Ascending aorta (tissue), 2 donors: ENCODE measurements around the gene ARSK. TPM values are rescaled to one million over a fixed set of nuclear protein-coding genes. Genes with fewer than 3 reads are reported as not detected.
A peak's percentile ranks its signal among the peaks of the same experiment; 100 is the strongest.

Source experiments
- DNase-seq, 2 donors: peaks; one replicate each; pipeline ENCODE4 v3.0.0-alpha.2; 2019; ENCODE audit warnings: low spot score in 2 of 2
- H3K27ac ChIP-seq, 2 donors: fragments of 200-600 bp; sonication (generic); one replicate each; pipeline ENCODE4 v1.5.1; 2016 to 2017; ENCODE audit warnings: mild to moderate bottlenecking in 1 of 2
- H3K27me3 ChIP-seq: fragments of 200-600 bp; sonication (generic); one replicate; pipeline ENCODE4 v1.5.1; 2017
- H3K36me3 ChIP-seq, 2 donors: fragments of 200-600 bp; sonication (generic); one replicate each; pipeline ENCODE4 v1.5.1; 2016
- H3K4me1 ChIP-seq, 2 donors: fragments of 200-600 bp; sonication (generic); one replicate each; pipeline ENCODE4 v1.5.1; 2016 to 2017; ENCODE audit warnings: mild to moderate bottlenecking in 1 of 2
- H3K4me3 ChIP-seq, 2 donors: fragments of 200-600 bp; sonication (generic); one replicate each; pipeline ENCODE4 v1.5.1; 2016 to 2017; ENCODE audit warnings: mild to moderate bottlenecking in 1 of 2
- H3K9me3 ChIP-seq, 2 donors: fragments of 200-600 bp; sonication (generic); one replicate each; pipeline ENCODE4 v1.5.1; 2016
- intact Hi-C: fragments of 100-400 bp; cut with DNase I; formaldehyde crosslinking; loops from one replicate; pipeline ENCODE4 v1.15.1; 2023
- total RNA-seq: library from RNA; depleted of rRNA; stranded (reverse); fragments of >200 nt; gene quantifications from one replicate; pipeline ENCODE4 v1.1.0, GENCODE V29; 2016
- TF ChIP-seq, protein P1 (sequence below), 3 experiments: fragments of 200-600 bp in 2 of 3; fragments of 450-650 bp in 1 of 3; sonication (generic) in 2 of 3; IDR thresholded peaks; one replicate each; pipeline ENCODE4 v1.5.1; 2016 to 2019; ENCODE audit warnings: antibody characterized with exemption in 3 of 3, mild to moderate bottlenecking in 1 of 3, moderate library complexity in 1 of 3

The ARSK gene
- total RNA-seq, 1 donor from 2014 or later, result 3.6 TPM

DNA sequence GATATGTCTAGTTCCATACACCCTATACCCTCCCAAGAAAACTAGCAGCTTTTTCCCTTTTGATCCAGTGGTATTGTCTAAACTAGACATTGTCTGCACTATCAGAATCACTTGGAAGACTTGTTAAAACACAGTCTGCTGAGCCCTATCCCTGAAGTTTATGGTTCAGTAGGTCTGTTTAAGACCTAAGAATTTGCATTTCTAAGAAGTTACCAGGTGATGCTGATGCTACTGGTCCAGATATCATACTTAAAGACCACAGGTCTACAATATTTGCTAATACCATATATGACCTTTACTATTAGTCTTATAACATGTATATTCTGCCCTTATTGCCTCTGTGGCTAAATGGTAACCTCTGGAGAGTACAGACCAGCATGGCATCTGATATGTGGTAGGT lies 23.4 kb upstream of the ARSK start:
- Histone ChIP-seq H3K4me1 (no peaks in the 10 kb centered on the region), H3K27ac (no peak overlapping the region), H3K4me3 (no peak overlapping the region), H3K9me3 (no peaks in the 10 kb centered on the region), H3K36me3 (peaks cover 22 to 42% of the 10 kb centered on the region in 2 donors), H3K27me3 (no peaks in the 10 kb centered on the region)
- DNase-seq, result no peak
- intact Hi-C loops, result no loop called here
- TF ChIP-seq, protein P1, sequence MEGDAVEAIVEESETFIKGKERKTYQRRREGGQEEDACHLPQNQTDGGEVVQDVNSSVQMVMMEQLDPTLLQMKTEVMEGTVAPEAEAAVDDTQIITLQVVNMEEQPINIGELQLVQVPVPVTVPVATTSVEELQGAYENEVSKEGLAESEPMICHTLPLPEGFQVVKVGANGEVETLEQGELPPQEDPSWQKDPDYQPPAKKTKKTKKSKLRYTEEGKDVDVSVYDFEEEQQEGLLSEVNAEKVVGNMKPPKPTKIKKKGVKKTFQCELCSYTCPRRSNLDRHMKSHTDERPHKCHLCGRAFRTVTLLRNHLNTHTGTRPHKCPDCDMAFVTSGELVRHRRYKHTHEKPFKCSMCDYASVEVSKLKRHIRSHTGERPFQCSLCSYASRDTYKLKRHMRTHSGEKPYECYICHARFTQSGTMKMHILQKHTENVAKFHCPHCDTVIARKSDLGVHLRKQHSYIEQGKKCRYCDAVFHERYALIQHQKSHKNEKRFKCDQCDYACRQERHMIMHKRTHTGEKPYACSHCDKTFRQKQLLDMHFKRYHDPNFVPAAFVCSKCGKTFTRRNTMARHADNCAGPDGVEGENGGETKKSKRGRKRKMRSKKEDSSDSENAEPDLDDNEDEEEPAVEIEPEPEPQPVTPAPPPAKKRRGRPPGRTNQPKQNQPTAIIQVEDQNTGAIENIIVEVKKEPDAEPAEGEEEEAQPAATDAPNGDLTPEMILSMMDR (IDR thresholded peaks at IDR 0.05), result no peak

DNA sequence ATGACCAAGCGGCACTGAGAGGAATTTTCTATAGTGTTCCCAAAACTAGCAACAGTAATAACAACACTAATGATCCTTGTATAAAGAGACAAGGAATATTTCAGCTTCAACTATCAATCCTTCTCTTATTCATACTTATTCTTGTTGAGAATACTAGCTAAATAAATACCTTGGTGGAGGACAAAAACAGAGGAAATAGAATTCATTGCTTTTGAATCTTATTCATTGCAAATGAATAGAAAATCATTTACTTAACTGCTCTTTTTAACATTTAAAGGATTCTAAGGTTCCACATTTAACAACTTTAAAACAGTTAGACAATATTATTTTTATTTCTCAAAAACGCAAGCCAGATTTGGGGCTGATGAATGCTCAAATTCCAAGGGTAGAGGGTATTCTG lies 22.5 kb upstream of the ARSK start:
- Histone ChIP-seq H3K9me3 (no peaks in the 10 kb centered on the region), H3K4me1 (no peaks in the 10 kb centered on the region), H3K36me3 (peaks cover 22 to 41% of the 10 kb centered on the region in 2 donors), H3K27ac (no peak overlapping the region), H3K27me3 (no peaks in the 10 kb centered on the region), H3K4me3 (no peak overlapping the region)
- intact Hi-C loops, result no loop called here
- no peak for DNase-seq
- TF ChIP-seq, protein P1 (IDR thresholded peaks at IDR 0.05), result no peak

DNA sequence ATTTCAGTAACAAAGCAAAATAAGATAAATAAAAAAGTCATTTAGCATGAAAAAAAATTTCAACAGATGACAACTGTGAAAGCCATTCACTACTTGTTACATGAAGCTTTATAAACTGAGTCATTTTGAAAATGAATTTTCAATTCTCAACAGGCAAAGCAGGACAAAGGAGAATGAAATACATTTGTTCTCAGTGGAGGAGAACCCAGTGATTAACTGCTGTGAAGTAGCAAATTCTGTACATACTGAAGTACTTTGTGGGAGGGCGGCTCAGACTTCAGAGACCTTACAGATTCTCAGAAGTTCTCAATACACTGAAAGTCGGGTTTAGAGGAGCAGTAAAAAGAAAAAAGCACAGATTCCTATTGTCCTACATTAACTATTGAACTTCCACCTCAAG lies 21.8 kb upstream of the ARSK start:
- intact Hi-C loops, result no loop called here

DNA sequence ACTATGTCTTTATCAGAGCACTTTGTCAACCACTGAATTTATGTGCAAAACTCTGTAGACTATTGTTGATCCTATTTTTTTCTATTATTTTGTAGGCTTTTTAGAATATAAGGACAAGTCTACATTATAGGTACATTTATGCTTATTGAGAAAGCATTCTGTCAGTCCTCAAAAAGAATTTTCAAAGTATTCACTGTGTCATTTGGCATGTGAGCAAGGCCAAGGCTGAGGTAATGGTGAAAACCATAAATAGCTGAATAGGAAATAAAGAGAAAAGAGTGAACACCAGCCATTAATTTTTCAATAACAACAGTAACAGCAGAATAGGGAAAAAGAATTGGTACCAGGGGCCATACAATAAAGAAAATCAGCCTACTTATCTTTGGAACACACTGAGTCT lies 21.1 kb upstream of the ARSK start:
- TF ChIP-seq, protein P1 (IDR thresholded peaks at IDR 0.05), result no peak
- H3K36me3 ChIP-seq, result peaks cover 10 to 28% of the 10 kb centered on the region in 2 donors
- no peaks in the 10 kb centered on the region for H3K4me1 ChIP-seq
- DNase-seq, result no peak
- H3K9me3 ChIP-seq, result no peaks in the 10 kb centered on the region
- H3K27me3 ChIP-seq, result no peaks in the 10 kb centered on the region
- peak overlapping the region in 1 of 2 donors; percentile 54 for H3K27ac ChIP-seq
- intact Hi-C loops, result no loop called here
- no peak overlapping the region for H3K4me3 ChIP-seq

More for the DNA sequence above, 21.8 kb upstream of the ARSK start:
- TF ChIP-seq, protein P1 (IDR thresholded peaks at IDR 0.05), result no peak
- H3K36me3 ChIP-seq, result peaks cover 17 to 34% of the 10 kb centered on the region in 2 donors
- H3K9me3 ChIP-seq, result no peaks in the 10 kb centered on the region
- no peaks in the 10 kb centered on the region for H3K27me3 ChIP-seq
- H3K27ac ChIP-seq, result no peak overlapping the region
- no peaks in the 10 kb centered on the region for H3K4me1 ChIP-seq
- H3K4me3 ChIP-seq, result no peak overlapping the region
- DNase-seq, result no peak

DNA sequence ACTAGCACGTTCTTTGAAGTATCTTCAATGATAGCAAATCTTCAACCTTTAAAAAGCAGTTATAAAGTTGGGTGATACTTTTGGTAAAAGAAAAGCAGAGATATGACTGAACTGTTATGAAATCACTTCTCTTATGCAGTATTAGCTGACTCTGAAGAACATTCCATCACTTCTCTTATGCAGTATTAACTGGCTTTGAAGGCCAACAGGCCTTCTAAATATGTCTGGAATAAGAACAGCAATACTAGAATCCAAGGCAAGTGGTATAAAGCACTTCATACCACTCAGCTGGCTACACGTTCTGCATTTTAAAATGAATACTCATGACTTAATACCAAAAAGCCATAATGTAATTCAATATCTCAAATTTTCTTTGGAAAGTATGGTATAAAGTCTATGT lies 17.4 kb upstream of the ARSK start:
- intact Hi-C loops, result no loop called here
- Histone ChIP-seq H3K27me3 (no peaks in the 10 kb centered on the region), H3K9me3 (no peaks in the 10 kb centered on the region), H3K4me1 (no peaks in the 10 kb centered on the region), H3K27ac (no peak overlapping the region), H3K36me3 (peaks cover 33 to 53% of the 10 kb centered on the region in 2 donors), H3K4me3 (no peak overlapping the region)
- no peak for DNase-seq
- TF ChIP-seq, protein P1 (IDR thresholded peaks at IDR 0.05), result no peak
